NCI-H1048 (cell line): ENCODE measurements around the gene ZNRF4.
"Not testable (repeated sequence)": the region's sequence is repeated elsewhere in the genome, so short reads cannot be mapped to it uniquely, and the experiment has no call there.

Experiments
- DNase-seq: peaks from one replicate; lab custom pipeline; 2025; lab: John Stamatoyannopoulos, UW

The ZNRF4 gene

GRCh38 chr19:5477451-5478215, 22.4 kb downstream of the ZNRF4 start:
- no peak for DNase-seq

- DNase-seq = no peak
Observed at GRCh38 chr19:5478241-5478924, 23.2 kb downstream of the ZNRF4 start.

GRCh38 chr19:5478925-5479588, 23.8 kb downstream of the ZNRF4 start:
- no peak for DNase-seq

- no peak for DNase-seq
Observed at GRCh38 chr19:5479958-5480357, 24.7 kb downstream of the ZNRF4 start.

- no peak for DNase-seq
Observed at GRCh38 chr19:5480427-5480836, 25.2 kb downstream of the ZNRF4 start.

- DNase-seq = no peak
Observed at GRCh38 chr19:5481957-5482356, 26.7 kb downstream of the ZNRF4 start.

- DNase-seq = no peak
Observed at GRCh38 chr19:5484398-5485285, 29.4 kb downstream of the ZNRF4 start.

GRCh38 chr19:5485286-5485636, 30.0 kb downstream of the ZNRF4 start:
- no peak for DNase-seq

GRCh38 chr19:5485658-5486057, 30.4 kb downstream of the ZNRF4 start:
- DNase-seq = not testable (repeated sequence)

GRCh38 chr19:5487222-5487621, 32.0 kb downstream of the ZNRF4 start:
- no peak for DNase-seq

- DNase-seq = no peak
Observed at GRCh38 chr19:5489551-5489950, 34.3 kb downstream of the ZNRF4 start.

GRCh38 chr19:5491565-5491964, 36.3 kb downstream of the ZNRF4 start:
- no peak for DNase-seq

- DNase-seq = no peak
Observed at GRCh38 chr19:5492281-5492634, 37.0 kb downstream of the ZNRF4 start.

- DNase-seq = no peak
Observed at GRCh38 chr19:5492635-5493409, 37.6 kb downstream of the ZNRF4 start.

GRCh38 chr19:5494773-5495172, 39.6 kb downstream of the ZNRF4 start:
- no peak for DNase-seq

- DNase-seq = no peak
Observed at GRCh38 chr19:5495792-5496191, 40.6 kb downstream of the ZNRF4 start.

GRCh38 chr19:5497297-5497696, 42.1 kb downstream of the ZNRF4 start:
- no peak for DNase-seq

GRCh38 chr19:5498830-5499550, 43.8 kb downstream of the ZNRF4 start:
- no peak for DNase-seq

- DNase-seq = no peak
Observed at GRCh38 chr19:5501907-5502306, 46.7 kb downstream of the ZNRF4 start.

GRCh38 chr19:5503598-5503997, 48.4 kb downstream of the ZNRF4 start:
- DNase-seq = no peak

GRCh38 chr19:5504114-5504513, 48.9 kb downstream of the ZNRF4 start:
- no peak for DNase-seq
